Thymus (tissue), 11 donors: ENCODE measurements around the gene CZIB. TPM values are rescaled to one million over a fixed set of nuclear protein-coding genes. Genes with fewer than 3 reads are reported as not detected.

ENCODE experiments used
- DNase-seq, 9 donors: peaks; one replicate each; pipeline ENCODE4 v3.0.0-alpha.2; 2013; ENCODE audit warnings: low spot score in 9 of 9, low read depth in 6 of 9, missing footprints in 1 of 9
- H3K27ac ChIP-seq, 2 donors: one replicate each; pipeline ENCODE4 v1.5.1; 2013; ENCODE audit warnings: control low read depth in 1 of 2, low read depth in 1 of 2, low read length in 1 of 2, mild to moderate bottlenecking in 1 of 2, moderate library complexity in 1 of 2
- H3K27me3 ChIP-seq, 2 donors: one replicate each; pipeline ENCODE4 v1.5.1; 2013; ENCODE audit warnings: low read length in 1 of 2; ENCODE audit not compliant: control insufficient read depth in 2 of 2, insufficient read depth in 1 of 2
- H3K36me3 ChIP-seq, 2 donors: one replicate each; pipeline ENCODE4 v1.5.1; 2013; ENCODE audit warnings: low read length in 1 of 2, mild to moderate bottlenecking in 1 of 2, moderate library complexity in 1 of 2; ENCODE audit not compliant: control insufficient read depth in 2 of 2, insufficient read depth in 2 of 2
- H3K4me1 ChIP-seq, 2 donors: one replicate each; pipeline ENCODE4 v1.5.1; 2013; ENCODE audit warnings: low read length in 2 of 2; ENCODE audit not compliant: control insufficient read depth in 2 of 2, insufficient read depth in 2 of 2
- H3K4me3 ChIP-seq, 2 donors: one replicate each; pipeline ENCODE4 v1.5.1; 2013; ENCODE audit warnings: low read length in 2 of 2, control low read depth in 1 of 2, mild to moderate bottlenecking in 1 of 2
- H3K9me3 ChIP-seq, 2 donors: one replicate each; pipeline ENCODE4 v1.5.1; 2013; ENCODE audit warnings: low read length in 1 of 2, mild to moderate bottlenecking in 1 of 2; ENCODE audit not compliant: control insufficient read depth in 2 of 2, insufficient read depth in 1 of 2
- WGBS: extraction: QIAGEN DNeasy Blood & Tissue Kit; methylation state at CpG from one replicate; pipeline ENCODE4 v1.1.7; 2013; 5-methylcytosine and 5-hydroxymethylcytosine counted together
- polyA plus RNA-seq: library from polyadenylated mRNA; stranded (reverse); fragments of 200-250 nt; gene quantifications from one replicate; pipeline ENCODE4 v1.2.3, GENCODE V29; 2013
- total RNA-seq: library from RNA; stranded (reverse); fragments of 120-200 nt; gene quantifications from one replicate; pipeline ENCODE4 v1.2.4, GENCODE V29; 2013
- donor health status: healthy.

Gene CZIB
- total and polyA plus RNA-seq, 2 donors = 55.6 to 88.6 TPM

GRCh38 chr1:53260631-53261247 lies 40.3 kb upstream of the CZIB start:
- H3K9me3 ChIP-seq = no peaks in the 10 kb centered on the region
- H3K27me3 ChIP-seq = no peaks in the 10 kb centered on the region
- no peak overlapping the region for H3K4me3 ChIP-seq
- no peak overlapping the region for H3K27ac ChIP-seq
- DNase-seq = no peak
- WGBS = 96% methylated on average over 4 of the region's 4 CpGs
- H3K4me1 ChIP-seq = no peaks in the 10 kb centered on the region
- H3K36me3 ChIP-seq = peaks cover 34 to 60% of the 10 kb centered on the region in 2 donors

- Histone ChIP-seq H3K36me3 (peaks cover 33 to 55% of the 10 kb centered on the region in 2 donors), H3K27ac (no peak overlapping the region), H3K4me1 (no peaks in the 10 kb centered on the region), H3K9me3 (no peaks in the 10 kb centered on the region), H3K27me3 (no peaks in the 10 kb centered on the region), H3K4me3 (no peak overlapping the region)
- 95% methylated on average over 2 of the region's 2 CpGs for WGBS
- no peak for DNase-seq
Measured at GRCh38 chr1:53259932-53260331, 39.5 kb upstream of the CZIB start.

- H3K27me3 ChIP-seq = no peaks in the 10 kb centered on the region
- H3K27ac ChIP-seq = no peak overlapping the region
- H3K36me3 ChIP-seq = peaks cover 23 to 45% of the 10 kb centered on the region in 2 donors
- 88% methylated on average over 1 of the region's 1 CpG for WGBS
- no peaks in the 10 kb centered on the region for H3K4me1 ChIP-seq
- H3K9me3 ChIP-seq = no peaks in the 10 kb centered on the region
- H3K4me3 ChIP-seq = no peak overlapping the region
- no peak for DNase-seq
Measured at GRCh38 chr1:53258216-53258615, 37.8 kb upstream of the CZIB start.

GRCh38 chr1:53257454-53258081 lies 37.1 kb upstream of the CZIB start:
- DNase-seq = no peak
- Histone ChIP-seq H3K27ac (no peak overlapping the region), H3K36me3 (peaks cover 17 to 39% of the 10 kb centered on the region in 2 donors), H3K9me3 (no peaks in the 10 kb centered on the region), H3K4me3 (no peak overlapping the region), H3K27me3 (no peaks in the 10 kb centered on the region), H3K4me1 (no peaks in the 10 kb centered on the region)
- 99% methylated on average over 5 of the region's 5 CpGs for WGBS

GRCh38 chr1:53256511-53257453 lies 36.3 kb upstream of the CZIB start:
- H3K36me3 ChIP-seq = peaks cover 9 to 32% of the 10 kb centered on the region in 2 donors
- no peaks in the 10 kb centered on the region for H3K9me3 ChIP-seq
- WGBS = 97% methylated on average over 11 of the region's 11 CpGs
- H3K27ac ChIP-seq = no peak overlapping the region
- H3K27me3 ChIP-seq = no peaks in the 10 kb centered on the region
- no peaks in the 10 kb centered on the region for H3K4me1 ChIP-seq
- no peak overlapping the region for H3K4me3 ChIP-seq
- DNase-seq = no peak

- H3K4me1 ChIP-seq = no peaks in the 10 kb centered on the region
- no peaks in the 10 kb centered on the region for H3K9me3 ChIP-seq
- H3K27me3 ChIP-seq = no peaks in the 10 kb centered on the region
- peaks cover 7 to 36% of the 10 kb centered on the region in 2 donors for H3K36me3 ChIP-seq
- H3K4me3 ChIP-seq = no peak overlapping the region
- H3K27ac ChIP-seq = no peak overlapping the region
- WGBS = over 99% methylated on average over 4 of the region's 4 CpGs
- no peak for DNase-seq
Measured at GRCh38 chr1:53255031-53255430, 34.6 kb upstream of the CZIB start.

- Histone ChIP-seq H3K27me3 (no peaks in the 10 kb centered on the region), H3K27ac (no peak overlapping the region), H3K36me3 (peaks cover 7 to 34% of the 10 kb centered on the region in 2 donors), H3K9me3 (no peaks in the 10 kb centered on the region), H3K4me1 (no peaks in the 10 kb centered on the region), H3K4me3 (no peak overlapping the region)
- DNase-seq = no peak
- 96% methylated on average over 4 of the region's 4 CpGs for WGBS
Measured at GRCh38 chr1:53254011-53254640, 33.7 kb upstream of the CZIB start.

GRCh38 chr1:53250325-53250724 lies 29.9 kb upstream of the CZIB start:
- Histone ChIP-seq H3K4me1 (no peaks in the 10 kb centered on the region), H3K4me3 (no peak overlapping the region), H3K27ac (no peak overlapping the region), H3K27me3 (no peaks in the 10 kb centered on the region), H3K9me3 (no peaks in the 10 kb centered on the region), H3K36me3 (peaks cover 4 to 39% of the 10 kb centered on the region in 2 donors)
- no peak for DNase-seq
- WGBS = 99% methylated on average over 4 of the region's 4 CpGs
